ENCODE measurements around the gene CABP2. TPM values are rescaled to one million over a fixed set of nuclear protein-coding genes. Genes with fewer than 3 reads are reported as not detected.

The CABP2 gene
- total RNA-seq, 2 donors from 2014 or later = not detected

DNA sequence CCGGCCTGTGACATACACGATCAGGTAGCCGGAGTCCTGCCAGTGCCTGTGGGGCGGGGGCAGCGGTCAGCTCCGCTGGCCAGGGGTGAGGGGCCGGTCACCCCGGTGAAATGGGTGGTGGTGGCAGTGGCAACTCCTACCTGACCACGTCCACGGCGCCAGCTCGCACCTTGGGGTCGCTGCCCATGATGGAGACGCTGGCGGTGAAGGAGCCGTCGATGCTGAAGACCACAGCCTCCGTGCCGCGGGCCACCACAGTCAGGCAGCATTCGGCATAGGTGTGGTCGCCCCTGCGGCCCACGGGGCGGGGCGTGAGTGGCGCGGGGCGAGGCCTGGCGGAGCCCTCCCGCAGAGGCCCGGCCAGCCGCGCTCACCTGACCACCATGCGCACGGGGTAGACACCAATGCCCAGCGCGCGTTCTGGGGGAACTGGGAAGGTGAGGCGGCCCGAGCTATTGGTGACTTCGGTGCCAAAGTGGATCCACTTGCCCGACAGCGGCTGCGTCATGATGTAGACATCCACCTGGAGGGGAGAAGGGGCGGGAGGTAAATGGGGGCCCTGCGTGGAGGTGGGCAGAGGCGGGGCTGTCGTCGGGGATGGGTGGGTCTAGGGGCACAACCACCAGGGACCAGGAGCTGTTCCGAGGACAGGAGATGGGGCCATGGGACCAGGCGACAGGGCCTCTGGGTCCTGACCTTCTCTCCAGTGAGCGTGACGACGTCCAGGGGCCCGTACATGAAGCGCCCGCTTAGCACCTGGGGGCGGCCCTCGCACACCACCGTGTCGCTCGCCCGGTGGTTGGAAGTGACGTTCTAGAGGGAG lies 29.5 kb downstream of the CABP2 start:
- H3K4me3 ChIP-seq = no peak overlapping the region
- H3K4me1 ChIP-seq = no peaks in the 10 kb centered on the region
- intact Hi-C loops (cut with DNase I) = no loop called here
- H3K36me3 ChIP-seq (replicated peaks in 1 of 2; ENCODE audit: insufficient read depth in 1 of 2, low read depth in 2 of 2) = peaks cover 0 to 13% of the 10 kb centered on the region in 2 donors
- TF ChIP-seq, protein P1, sequence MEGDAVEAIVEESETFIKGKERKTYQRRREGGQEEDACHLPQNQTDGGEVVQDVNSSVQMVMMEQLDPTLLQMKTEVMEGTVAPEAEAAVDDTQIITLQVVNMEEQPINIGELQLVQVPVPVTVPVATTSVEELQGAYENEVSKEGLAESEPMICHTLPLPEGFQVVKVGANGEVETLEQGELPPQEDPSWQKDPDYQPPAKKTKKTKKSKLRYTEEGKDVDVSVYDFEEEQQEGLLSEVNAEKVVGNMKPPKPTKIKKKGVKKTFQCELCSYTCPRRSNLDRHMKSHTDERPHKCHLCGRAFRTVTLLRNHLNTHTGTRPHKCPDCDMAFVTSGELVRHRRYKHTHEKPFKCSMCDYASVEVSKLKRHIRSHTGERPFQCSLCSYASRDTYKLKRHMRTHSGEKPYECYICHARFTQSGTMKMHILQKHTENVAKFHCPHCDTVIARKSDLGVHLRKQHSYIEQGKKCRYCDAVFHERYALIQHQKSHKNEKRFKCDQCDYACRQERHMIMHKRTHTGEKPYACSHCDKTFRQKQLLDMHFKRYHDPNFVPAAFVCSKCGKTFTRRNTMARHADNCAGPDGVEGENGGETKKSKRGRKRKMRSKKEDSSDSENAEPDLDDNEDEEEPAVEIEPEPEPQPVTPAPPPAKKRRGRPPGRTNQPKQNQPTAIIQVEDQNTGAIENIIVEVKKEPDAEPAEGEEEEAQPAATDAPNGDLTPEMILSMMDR (IDR thresholded peaks at IDR 0.05) = no peak
- H3K27ac ChIP-seq = no peak overlapping the region
- 94 to 96% methylated on average over 30 to 61 of the region's 65 CpGs for WGBS, 2 donors
- no peaks in the 10 kb centered on the region for H3K27me3 ChIP-seq
- H3K9me3 ChIP-seq = no peaks in the 10 kb centered on the region
- DNase-seq (no peak), ATAC-seq (no peak)

DNA sequence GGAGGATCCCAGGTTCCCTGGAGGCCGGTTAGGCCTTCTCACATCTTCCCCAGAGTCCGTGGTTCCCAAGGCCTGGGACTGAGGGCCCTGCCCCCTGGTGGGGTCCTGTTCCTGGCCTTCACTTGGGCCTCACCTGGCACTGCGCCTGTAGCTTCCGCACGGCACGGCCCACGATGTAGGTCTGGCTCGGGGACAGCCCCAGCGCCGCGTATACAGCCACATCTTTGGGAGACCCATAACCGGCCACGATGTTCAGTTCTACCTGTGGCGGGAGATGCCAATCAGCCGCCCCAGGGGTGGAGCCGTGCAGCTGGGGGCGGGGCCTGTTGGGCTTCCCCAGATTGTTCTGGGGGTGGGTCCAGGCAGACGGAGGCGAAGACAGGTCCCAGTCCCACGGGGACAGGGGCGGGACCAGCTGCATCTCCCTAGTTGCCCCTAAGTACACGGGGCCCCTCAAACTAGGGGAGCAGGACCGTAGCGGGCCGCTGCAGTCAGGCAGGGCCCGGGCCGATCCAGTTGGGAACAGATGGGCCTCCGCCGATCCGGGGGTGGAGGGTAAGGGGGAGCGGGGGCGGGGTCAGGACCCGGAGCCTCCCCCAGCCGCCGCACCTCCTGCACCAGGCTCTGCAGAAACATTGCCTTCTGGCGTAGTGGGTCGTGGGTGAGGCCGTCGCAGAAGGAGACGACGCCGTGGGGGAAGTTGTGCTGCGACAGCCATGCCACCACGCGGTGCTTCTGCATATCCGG lies 30.3 kb downstream of the CABP2 start:
- WGBS, 2 donors = 88 to 94% methylated on average over 27 to 37 of the region's 46 CpGs
- Histone ChIP-seq H3K27ac (no peak overlapping the region), H3K27me3 (no peaks in the 10 kb centered on the region), H3K4me1 (no peaks in the 10 kb centered on the region), H3K36me3 (replicated peaks in 1 of 2; ENCODE audit: insufficient read depth in 1 of 2, low read depth in 2 of 2) (peaks cover 0 to 12% of the 10 kb centered on the region in 2 donors), H3K9me3 (no peaks in the 10 kb centered on the region), H3K4me3 (no peak overlapping the region)
- ATAC-seq = no peak
- TF ChIP-seq, protein P1 (IDR thresholded peaks at IDR 0.05) = no peak
- no peak for TF ChIP-seq POLR2A (IDR thresholded peaks at IDR 0.05)
- intact Hi-C loops (cut with DNase I) = no loop called here
- no peak for DNase-seq

DNA sequence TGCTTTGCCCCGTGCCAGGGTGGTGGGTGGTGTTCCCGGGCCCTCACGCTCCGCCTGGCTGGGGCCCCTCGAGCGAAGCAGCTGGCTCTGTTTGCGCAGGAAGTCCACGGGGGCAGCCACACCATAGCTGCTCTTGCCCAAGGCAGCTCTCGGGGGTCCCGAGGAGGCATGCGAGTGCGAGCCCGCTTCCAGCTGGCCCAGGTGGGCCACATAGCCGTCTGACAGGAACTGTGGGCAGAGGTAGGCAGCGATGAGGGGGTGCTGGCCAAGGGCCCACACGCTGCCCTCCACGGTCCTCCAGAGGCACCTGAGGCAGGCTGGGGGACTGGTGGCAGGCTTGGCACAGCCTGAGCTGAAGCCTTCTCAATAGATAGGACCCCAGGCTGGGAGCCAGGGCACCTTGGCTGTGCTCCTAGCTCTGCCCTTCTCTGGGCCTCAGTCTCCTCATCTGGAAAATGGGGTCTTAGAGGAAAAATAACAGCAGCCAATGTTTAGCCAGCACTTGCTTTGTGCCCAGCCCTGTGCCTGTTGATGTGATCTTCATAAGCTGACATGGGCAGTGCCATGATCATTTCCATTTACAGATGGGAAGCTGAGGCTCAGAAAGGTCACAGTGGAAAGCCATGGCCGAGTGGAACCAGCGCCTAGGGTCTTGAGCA lies 31.0 kb downstream of the CABP2 start:
- H3K27ac ChIP-seq = no peak overlapping the region
- no peak for ATAC-seq
- intact Hi-C loops (cut with DNase I) = no loop called here
- H3K36me3 ChIP-seq (replicated peaks in 1 of 2; ENCODE audit: insufficient read depth in 1 of 2, low read depth in 2 of 2) = peaks cover 0 to 10% of the 10 kb centered on the region in 2 donors
- no peaks in the 10 kb centered on the region for H3K27me3 ChIP-seq
- H3K9me3 ChIP-seq = no peaks in the 10 kb centered on the region
- WGBS, 2 donors = 40 to 83% methylated on average over 1 to 17 of the region's 19 CpGs
- no peaks in the 10 kb centered on the region for H3K4me1 ChIP-seq
- TF ChIP-seq, protein P1 (IDR thresholded peaks at IDR 0.05) = no peak
- no peak for TF ChIP-seq POLR2A (IDR thresholded peaks at IDR 0.05)
- no peak for DNase-seq
- H3K4me3 ChIP-seq = no peak overlapping the region

DNA sequence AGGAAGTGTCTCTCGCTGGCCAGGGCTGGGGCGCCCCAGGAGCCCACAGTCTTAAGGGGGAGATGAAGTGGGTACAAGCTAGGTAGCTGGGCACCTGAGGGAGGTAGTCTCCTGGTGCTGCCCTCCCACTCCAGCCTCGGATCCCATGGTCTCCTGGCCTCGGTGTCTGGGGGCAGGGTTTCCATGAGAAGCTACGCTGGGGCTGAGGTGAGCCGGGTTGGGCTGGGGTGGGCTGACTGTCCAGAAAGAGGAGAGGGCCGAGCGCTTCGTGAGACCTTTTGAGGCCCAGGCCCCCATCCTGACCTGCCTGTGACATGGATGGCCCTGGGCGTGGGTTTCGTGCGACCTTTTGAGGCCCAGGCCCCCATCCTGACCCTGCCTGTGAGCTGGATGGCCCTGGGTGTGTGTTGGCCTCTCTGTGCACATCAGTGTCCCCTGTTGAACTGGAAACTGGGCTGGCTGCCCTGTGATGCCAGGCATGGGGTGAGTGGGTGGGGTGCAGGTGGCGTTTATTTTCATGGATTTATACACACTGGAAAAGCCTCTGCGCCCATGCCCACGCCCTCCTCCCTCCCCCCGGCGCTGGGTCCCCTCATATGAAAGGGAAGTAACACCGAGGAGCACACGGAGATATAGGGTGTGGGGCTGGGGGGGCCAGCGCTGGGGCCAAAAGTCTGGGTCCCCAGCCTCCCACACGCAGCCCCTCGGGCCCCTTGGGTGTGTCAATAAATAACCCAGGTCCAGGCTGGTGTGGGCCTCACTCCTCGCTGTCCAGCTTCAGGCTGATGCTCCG lies 31.8 kb downstream of the CABP2 start:
- TF ChIP-seq POLR2A (IDR thresholded peaks at IDR 0.05) = no peak
- TF ChIP-seq, protein P1 (IDR thresholded peaks at IDR 0.05) = no peak
- intact Hi-C loops (cut with DNase I) = no loop called here
- WGBS, 2 donors = 80 to 85% methylated on average over 14 to 24 of the region's 24 CpGs
- no peaks in the 10 kb centered on the region for H3K9me3 ChIP-seq
- DNase-seq = no peak
- H3K27ac ChIP-seq = no peak overlapping the region
- H3K27me3 ChIP-seq = no peaks in the 10 kb centered on the region
- H3K4me3 ChIP-seq = no peak overlapping the region
- no peak for ATAC-seq
- no peaks in the 10 kb centered on the region for H3K4me1 ChIP-seq
- peaks cover 0 to 10% of the 10 kb centered on the region in 2 donors for H3K36me3 ChIP-seq (replicated peaks in 1 of 2; ENCODE audit: insufficient read depth in 1 of 2, low read depth in 2 of 2)
